OCI-LY3 (cell line): ENCODE measurements around the gene COMT.

Source experiments
- EZH2phosphoT487 ChIP-seq: fragments of 200-600 bp; shearing (Covaris generic); IDR thresholded peaks from 2 replicates; pipeline ENCODE4 v1.6.1; 2018; ENCODE audit warnings: antibody characterized with exemption, mixed run types, low read depth
- TF ChIP-seq, protein P1 (sequence below): fragments of 200-600, 300-600 bp; sonication (generic); IDR thresholded peaks from 2 replicates; pipeline ENCODE4 v1.5.1; 2014; ENCODE audit warnings: antibody characterized with exemption, low read length, low read depth

DNA sequence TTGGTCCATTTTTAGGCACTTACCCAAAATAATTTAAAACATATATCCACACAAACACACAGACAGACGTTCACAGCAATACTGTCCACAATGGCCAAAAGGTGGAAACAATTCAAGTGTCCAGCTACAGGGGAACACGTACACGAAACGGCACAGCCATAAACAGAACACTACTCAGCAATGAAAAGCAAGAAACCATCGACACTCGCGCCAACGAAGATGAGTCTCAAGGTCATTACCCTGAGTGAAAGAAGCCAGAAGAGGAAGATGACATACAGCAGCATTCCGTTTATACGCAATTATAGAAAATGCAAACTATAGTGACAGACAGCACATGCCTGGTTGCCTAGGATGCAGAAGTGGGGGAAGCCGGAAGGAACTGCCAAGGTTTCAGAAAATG, 13.4 kb upstream of the COMT start:
- TF ChIP-seq, protein P1, sequence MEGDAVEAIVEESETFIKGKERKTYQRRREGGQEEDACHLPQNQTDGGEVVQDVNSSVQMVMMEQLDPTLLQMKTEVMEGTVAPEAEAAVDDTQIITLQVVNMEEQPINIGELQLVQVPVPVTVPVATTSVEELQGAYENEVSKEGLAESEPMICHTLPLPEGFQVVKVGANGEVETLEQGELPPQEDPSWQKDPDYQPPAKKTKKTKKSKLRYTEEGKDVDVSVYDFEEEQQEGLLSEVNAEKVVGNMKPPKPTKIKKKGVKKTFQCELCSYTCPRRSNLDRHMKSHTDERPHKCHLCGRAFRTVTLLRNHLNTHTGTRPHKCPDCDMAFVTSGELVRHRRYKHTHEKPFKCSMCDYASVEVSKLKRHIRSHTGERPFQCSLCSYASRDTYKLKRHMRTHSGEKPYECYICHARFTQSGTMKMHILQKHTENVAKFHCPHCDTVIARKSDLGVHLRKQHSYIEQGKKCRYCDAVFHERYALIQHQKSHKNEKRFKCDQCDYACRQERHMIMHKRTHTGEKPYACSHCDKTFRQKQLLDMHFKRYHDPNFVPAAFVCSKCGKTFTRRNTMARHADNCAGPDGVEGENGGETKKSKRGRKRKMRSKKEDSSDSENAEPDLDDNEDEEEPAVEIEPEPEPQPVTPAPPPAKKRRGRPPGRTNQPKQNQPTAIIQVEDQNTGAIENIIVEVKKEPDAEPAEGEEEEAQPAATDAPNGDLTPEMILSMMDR, result no peak
- TF ChIP-seq EZH2phosphoT487, result no peak
